Sigmoid colon (tissue), 4 donors: ENCODE results near the gene EXOSC6.

Source experiments
- POLR2A ChIP-seq, 2 donors: fragments of 450-650 bp; IDR thresholded peaks; one replicate each; pipeline ENCODE4 v1.6.1; 2016; ENCODE audit warnings: antibody characterized with exemption in 2 of 2, mild to moderate bottlenecking in 2 of 2, moderate library complexity in 2 of 2
- POLR2AphosphoS5 ChIP-seq, 4 donors: sonication (generic); formaldehyde crosslinking; IDR thresholded peaks; one replicate each; pipeline ENCODE4 v1.6.1; 2017; ENCODE audit warnings: antibody characterized with exemption in 4 of 4
- TF ChIP-seq, protein P1 (sequence below), 4 experiments: fragments of 450-650 bp in 3 of 4; fragments of 200-600 bp in 1 of 4; IDR thresholded peaks; one replicate each; pipeline ENCODE4 v1.5.1; 2016 to 2019; ENCODE audit warnings: antibody characterized with exemption in 4 of 4, mild to moderate bottlenecking in 3 of 4, moderate library complexity in 2 of 4

DNA sequence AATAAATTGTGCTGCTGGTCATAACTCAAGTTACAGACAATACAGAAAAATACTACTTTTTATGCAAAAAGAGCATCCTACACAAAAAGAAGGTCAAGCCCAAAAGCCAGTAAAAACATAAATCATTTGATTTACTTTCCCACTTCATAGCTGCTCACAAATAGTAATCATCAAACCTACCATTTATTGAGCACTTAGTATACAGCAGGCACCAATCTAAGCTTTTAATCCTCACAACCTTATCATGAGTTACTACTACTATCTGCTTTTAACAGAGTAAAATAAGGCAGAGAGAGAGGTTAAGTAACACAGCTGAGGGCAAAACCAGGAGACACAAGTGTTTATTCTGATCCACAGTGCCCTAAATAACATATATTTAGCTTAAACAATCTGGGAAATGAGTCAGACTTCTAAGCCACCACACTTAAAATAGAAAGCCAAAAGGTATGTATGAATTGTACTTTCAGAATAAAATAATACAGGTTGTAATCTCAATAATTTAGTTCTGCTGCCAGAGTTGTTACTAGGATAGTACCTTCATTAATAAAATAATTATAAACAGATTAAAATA lies 39.3 kb upstream of the EXOSC6 start:
- TF ChIP-seq POLR2AphosphoS5 (IDR thresholded peaks at IDR 0.05) (no peak), POLR2A (IDR thresholded peaks at IDR 0.05) (no peak)
- TF ChIP-seq, protein P1, sequence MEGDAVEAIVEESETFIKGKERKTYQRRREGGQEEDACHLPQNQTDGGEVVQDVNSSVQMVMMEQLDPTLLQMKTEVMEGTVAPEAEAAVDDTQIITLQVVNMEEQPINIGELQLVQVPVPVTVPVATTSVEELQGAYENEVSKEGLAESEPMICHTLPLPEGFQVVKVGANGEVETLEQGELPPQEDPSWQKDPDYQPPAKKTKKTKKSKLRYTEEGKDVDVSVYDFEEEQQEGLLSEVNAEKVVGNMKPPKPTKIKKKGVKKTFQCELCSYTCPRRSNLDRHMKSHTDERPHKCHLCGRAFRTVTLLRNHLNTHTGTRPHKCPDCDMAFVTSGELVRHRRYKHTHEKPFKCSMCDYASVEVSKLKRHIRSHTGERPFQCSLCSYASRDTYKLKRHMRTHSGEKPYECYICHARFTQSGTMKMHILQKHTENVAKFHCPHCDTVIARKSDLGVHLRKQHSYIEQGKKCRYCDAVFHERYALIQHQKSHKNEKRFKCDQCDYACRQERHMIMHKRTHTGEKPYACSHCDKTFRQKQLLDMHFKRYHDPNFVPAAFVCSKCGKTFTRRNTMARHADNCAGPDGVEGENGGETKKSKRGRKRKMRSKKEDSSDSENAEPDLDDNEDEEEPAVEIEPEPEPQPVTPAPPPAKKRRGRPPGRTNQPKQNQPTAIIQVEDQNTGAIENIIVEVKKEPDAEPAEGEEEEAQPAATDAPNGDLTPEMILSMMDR (IDR thresholded peaks at IDR 0.05), result no peak
